Neural cell (in vitro differentiated cells): Measurements from ENCODE around the gene SORD.
"Not testable (repeated sequence)": the region's sequence is repeated elsewhere in the genome, so short reads cannot be mapped to it uniquely, and the experiment has no call there.

Source experiments
- EZH2 ChIP-seq: fragments of 200-600, 300-800 bp; shearing (Covaris generic), sonication (generic); IDR thresholded peaks from 2 replicates; pipeline ENCODE4 v1.6.1; 2014; ENCODE audit warnings: antibody characterized with exemption, low read length, borderline replicate concordance, mild to moderate bottlenecking; ENCODE audit not compliant: insufficient read depth, poor library complexity, severe bottlenecking
- RAD21 ChIP-seq: fragments of 450-650 bp; conservative IDR thresholded peaks from 2 replicates; pipeline ENCODE4 v1.6.1; 2014; ENCODE audit warnings: antibody characterized with exemption, mild to moderate bottlenecking, moderate library complexity
- TF ChIP-seq, protein P1 (sequence below): fragments of 450-650 bp; IDR thresholded peaks from 2 replicates; pipeline ENCODE4 v1.5.1; 2014; ENCODE audit warnings: antibody characterized with exemption, mild to moderate bottlenecking, moderate library complexity; ENCODE audit not compliant: poor library complexity, severe bottlenecking
- TF ChIP-seq, protein P2 (sequence below): IDR thresholded peaks from 2 replicates; pipeline ENCODE4 v1.6.1; 2012; ENCODE audit warnings: borderline replicate concordance

DNA sequence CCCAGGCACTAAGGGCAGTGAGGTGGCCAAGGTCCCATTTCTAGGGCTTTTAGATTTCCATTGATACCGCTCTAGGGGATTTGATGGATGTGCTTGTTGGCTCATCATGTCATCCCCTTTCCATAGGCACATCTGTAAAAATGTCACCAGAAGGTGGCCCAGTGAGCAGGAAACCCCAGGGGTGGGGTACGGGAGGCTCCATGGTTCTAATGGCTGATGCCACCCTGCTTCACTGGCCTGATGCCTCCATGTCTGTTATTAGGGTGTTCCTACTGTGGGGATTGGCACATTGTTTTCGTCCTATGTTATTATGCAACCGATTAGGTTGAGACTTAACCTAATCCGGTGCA is 34.1 kb upstream of the SORD start:
- TF ChIP-seq EZH2, RAD21: not testable (repeated sequence)
- TF ChIP-seq, protein P1, sequence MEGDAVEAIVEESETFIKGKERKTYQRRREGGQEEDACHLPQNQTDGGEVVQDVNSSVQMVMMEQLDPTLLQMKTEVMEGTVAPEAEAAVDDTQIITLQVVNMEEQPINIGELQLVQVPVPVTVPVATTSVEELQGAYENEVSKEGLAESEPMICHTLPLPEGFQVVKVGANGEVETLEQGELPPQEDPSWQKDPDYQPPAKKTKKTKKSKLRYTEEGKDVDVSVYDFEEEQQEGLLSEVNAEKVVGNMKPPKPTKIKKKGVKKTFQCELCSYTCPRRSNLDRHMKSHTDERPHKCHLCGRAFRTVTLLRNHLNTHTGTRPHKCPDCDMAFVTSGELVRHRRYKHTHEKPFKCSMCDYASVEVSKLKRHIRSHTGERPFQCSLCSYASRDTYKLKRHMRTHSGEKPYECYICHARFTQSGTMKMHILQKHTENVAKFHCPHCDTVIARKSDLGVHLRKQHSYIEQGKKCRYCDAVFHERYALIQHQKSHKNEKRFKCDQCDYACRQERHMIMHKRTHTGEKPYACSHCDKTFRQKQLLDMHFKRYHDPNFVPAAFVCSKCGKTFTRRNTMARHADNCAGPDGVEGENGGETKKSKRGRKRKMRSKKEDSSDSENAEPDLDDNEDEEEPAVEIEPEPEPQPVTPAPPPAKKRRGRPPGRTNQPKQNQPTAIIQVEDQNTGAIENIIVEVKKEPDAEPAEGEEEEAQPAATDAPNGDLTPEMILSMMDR = not testable (repeated sequence)
- TF ChIP-seq, protein P2, sequence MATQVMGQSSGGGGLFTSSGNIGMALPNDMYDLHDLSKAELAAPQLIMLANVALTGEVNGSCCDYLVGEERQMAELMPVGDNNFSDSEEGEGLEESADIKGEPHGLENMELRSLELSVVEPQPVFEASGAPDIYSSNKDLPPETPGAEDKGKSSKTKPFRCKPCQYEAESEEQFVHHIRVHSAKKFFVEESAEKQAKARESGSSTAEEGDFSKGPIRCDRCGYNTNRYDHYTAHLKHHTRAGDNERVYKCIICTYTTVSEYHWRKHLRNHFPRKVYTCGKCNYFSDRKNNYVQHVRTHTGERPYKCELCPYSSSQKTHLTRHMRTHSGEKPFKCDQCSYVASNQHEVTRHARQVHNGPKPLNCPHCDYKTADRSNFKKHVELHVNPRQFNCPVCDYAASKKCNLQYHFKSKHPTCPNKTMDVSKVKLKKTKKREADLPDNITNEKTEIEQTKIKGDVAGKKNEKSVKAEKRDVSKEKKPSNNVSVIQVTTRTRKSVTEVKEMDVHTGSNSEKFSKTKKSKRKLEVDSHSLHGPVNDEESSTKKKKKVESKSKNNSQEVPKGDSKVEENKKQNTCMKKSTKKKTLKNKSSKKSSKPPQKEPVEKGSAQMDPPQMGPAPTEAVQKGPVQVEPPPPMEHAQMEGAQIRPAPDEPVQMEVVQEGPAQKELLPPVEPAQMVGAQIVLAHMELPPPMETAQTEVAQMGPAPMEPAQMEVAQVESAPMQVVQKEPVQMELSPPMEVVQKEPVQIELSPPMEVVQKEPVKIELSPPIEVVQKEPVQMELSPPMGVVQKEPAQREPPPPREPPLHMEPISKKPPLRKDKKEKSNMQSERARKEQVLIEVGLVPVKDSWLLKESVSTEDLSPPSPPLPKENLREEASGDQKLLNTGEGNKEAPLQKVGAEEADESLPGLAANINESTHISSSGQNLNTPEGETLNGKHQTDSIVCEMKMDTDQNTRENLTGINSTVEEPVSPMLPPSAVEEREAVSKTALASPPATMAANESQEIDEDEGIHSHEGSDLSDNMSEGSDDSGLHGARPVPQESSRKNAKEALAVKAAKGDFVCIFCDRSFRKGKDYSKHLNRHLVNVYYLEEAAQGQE = not testable (repeated sequence)
